Tibial nerve (tissue), 4 donors: ENCODE measurements around the gene DLGAP4. TPM values are rescaled to one million over a fixed set of nuclear protein-coding genes. Genes with fewer than 3 reads are reported as not detected.
A peak's percentile ranks its signal among the peaks of the same experiment; 100 is the strongest.

Source experiments
- DNase-seq, 2 donors: peaks; one replicate each; pipeline ENCODE4 v3.0.0-alpha.2; 2019; ENCODE audit warnings: low spot score in 2 of 2
- H3K27ac ChIP-seq, 4 donors: fragments of 200-600 bp; sonication (generic) in 3 of 4; one replicate each; pipeline ENCODE4 v1.5.1; 2017 to 2019; ENCODE audit warnings: mild to moderate bottlenecking in 1 of 4
- H3K27me3 ChIP-seq, 2 donors: fragments of 200-600 bp; sonication (generic) in 1 of 2; one replicate each; pipeline versions ENCODE4 v1.5.1 to v1.6.0; 2017 to 2019
- H3K36me3 ChIP-seq, 3 donors: fragments of 200-600 bp; sonication (generic); one replicate each; pipeline ENCODE4 v1.5.1; 2018 to 2019
- H3K4me1 ChIP-seq, 4 donors: fragments of 200-600 bp; sonication (generic) in 3 of 4; one replicate each; pipeline ENCODE4 v1.5.1; 2017 to 2019
- H3K4me3 ChIP-seq, 4 donors: fragments of 200-600 bp; sonication (generic) in 3 of 4; one replicate each; pipeline ENCODE4 v1.5.1; 2017 to 2019; ENCODE audit warnings: mild to moderate bottlenecking in 1 of 4, moderate library complexity in 1 of 4
- H3K9me3 ChIP-seq, 4 donors: fragments of 200-600 bp; sonication (generic) in 3 of 4; one replicate each; pipeline ENCODE4 v1.5.1; 2017 to 2019
- CTCF ChIP-seq, 5 experiments: fragments of 200-600 bp in 3 of 5; fragments of 450-650 bp in 2 of 5; sonication (generic) in 3 of 5; IDR thresholded peaks; one replicate each; pipeline ENCODE4 v1.5.1; 2016 to 2019; ENCODE audit warnings: antibody characterized with exemption in 5 of 5, mild to moderate bottlenecking in 3 of 5, moderate library complexity in 2 of 5
- EP300 ChIP-seq, 2 donors: sonication (generic); formaldehyde crosslinking; IDR thresholded peaks; one replicate each; pipeline ENCODE4 v1.6.1; 2017; ENCODE audit warnings: antibody characterized with exemption in 2 of 2, mild to moderate bottlenecking in 1 of 2
- POLR2A ChIP-seq, 2 donors: fragments of 450-650 bp; IDR thresholded peaks; one replicate each; pipeline ENCODE4 v1.6.1; 2017; ENCODE audit warnings: antibody characterized with exemption in 2 of 2, mild to moderate bottlenecking in 2 of 2, moderate library complexity in 2 of 2
- WGBS, 2 donors: methylation state at CpG; one replicate each; pipeline ENCODE4 v1.1.5; 2018; 5-methylcytosine and 5-hydroxymethylcytosine counted together
- total RNA-seq, 4 donors: library from RNA; depleted of rRNA; stranded (reverse); fragments of >200 nt; gene quantifications; one replicate each; pipeline ENCODE4 v1.1.0, GENCODE V29; 2016

Gene DLGAP4
- total RNA-seq, 4 donors from 2014 or later = 46.1 to 97.5 (median 52.5) TPM

DNA sequence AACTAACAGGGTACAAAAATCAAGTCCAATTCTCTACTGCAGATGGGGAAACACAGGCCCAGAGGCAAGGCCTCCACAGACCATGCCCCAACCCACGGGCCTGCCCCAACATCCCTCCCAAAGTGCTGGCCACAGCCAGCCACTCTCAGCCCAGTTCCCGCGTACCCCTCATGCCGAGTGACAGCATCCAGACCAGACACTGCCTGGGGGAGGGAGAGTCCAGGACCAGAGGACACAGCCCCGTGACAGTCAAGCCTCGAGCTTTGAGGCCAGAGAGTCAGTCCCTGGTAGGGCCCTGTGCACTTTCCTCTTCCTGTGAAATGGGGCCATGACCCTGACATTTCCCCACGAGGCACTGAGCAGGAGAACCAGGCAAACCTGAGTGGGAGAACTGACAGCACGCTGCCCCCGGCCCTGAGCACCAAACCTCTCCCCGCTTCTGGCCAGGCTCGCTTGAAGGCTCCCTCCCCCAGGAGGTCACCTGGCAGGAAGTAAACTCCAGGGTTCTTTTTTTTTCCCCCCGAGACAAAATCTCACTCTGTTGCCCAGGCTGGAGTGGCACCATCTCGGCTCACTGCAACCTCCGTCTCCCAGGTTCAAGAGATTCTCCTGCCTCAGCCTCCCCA, 240.1 kb downstream of the DLGAP4 start:
- Histone ChIP-seq H3K9me3 (no peaks in the 10 kb centered on the region), H3K27me3 (no peaks in the 10 kb centered on the region), H3K4me3 (no peak overlapping the region), H3K27ac (peak overlapping the region in 3 of 4 donors; percentile 28 to 98 (median 97)), H3K36me3 (peaks cover 0 to 50% (median 0%) of the 10 kb centered on the region in 3 donors), H3K4me1 (peaks cover 0 to 69% (median 26%) of the 10 kb centered on the region in 4 donors)
- no peak for DNase-seq
- TF ChIP-seq EP300 (IDR thresholded peaks at IDR 0.05) (no peak), CTCF (IDR thresholded peaks at IDR 0.05) (no peak), POLR2A (IDR thresholded peaks at IDR 0.05) (no peak)
- WGBS, 2 donors = 58 to 59% methylated on average over 14 of the region's 14 CpGs

GRCh38 chr20:36547186-36548005, 241.3 kb downstream of the DLGAP4 start:
- Histone ChIP-seq H3K4me3 (no peak overlapping the region), H3K27me3 (no peaks in the 10 kb centered on the region), H3K36me3 (peaks cover 0 to 50% (median 0%) of the 10 kb centered on the region in 3 donors), H3K9me3 (no peaks in the 10 kb centered on the region), H3K27ac (peak overlapping the region in 1 of 4 donors; percentile 2), H3K4me1 (peaks cover 0 to 67% (median 24%) of the 10 kb centered on the region in 4 donors)
- no peak for DNase-seq
- WGBS, 2 donors = 70 to 74% methylated on average over 12 of the region's 12 CpGs
- TF ChIP-seq CTCF (IDR thresholded peaks at IDR 0.05) (no peak), EP300 (IDR thresholded peaks at IDR 0.05) (no peak), POLR2A (IDR thresholded peaks at IDR 0.05) (no peak)

DNA sequence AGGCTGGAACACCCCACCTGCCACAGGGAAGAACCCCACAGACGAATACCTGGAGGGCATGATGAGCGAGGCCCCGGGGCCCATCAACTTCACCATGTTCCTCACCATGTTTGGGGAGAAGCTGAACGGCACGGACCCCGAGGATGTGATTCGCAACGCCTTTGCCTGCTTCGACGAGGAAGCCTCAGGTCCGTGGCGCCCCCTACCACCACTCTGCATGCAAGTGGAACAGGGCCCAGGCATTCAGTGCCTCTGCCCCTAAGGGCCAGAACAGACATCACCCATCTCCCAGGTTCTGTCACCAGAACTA, 241.8 kb downstream of the DLGAP4 start:
- WGBS, 2 donors = 62 to 66% methylated on average over 9 to 12 of the region's 12 CpGs
- Histone ChIP-seq H3K4me3 (no peak overlapping the region), H3K9me3 (no peaks in the 10 kb centered on the region), H3K36me3 (peaks cover 0 to 50% (median 0%) of the 10 kb centered on the region in 3 donors), H3K4me1 (peaks cover 0 to 61% (median 19%) of the 10 kb centered on the region in 4 donors), H3K27ac (peak overlapping the region in 1 of 4 donors; percentile 2), H3K27me3 (no peaks in the 10 kb centered on the region)
- no peak for DNase-seq
- TF ChIP-seq EP300 (IDR thresholded peaks at IDR 0.05) = no peak
- no peak for TF ChIP-seq POLR2A (IDR thresholded peaks at IDR 0.05)
- peak in 1 of 5 experiments; percentile 13 for TF ChIP-seq CTCF (IDR thresholded peaks at IDR 0.05)

- Histone ChIP-seq H3K36me3 (peaks cover 0 to 50% (median 0%) of the 10 kb centered on the region in 3 donors), H3K4me3 (no peak overlapping the region), H3K27me3 (no peaks in the 10 kb centered on the region), H3K27ac (peak overlapping the region in 2 of 4 donors; percentile 69), H3K9me3 (no peaks in the 10 kb centered on the region), H3K4me1 (peaks cover 0 to 51% (median 9%) of the 10 kb centered on the region in 4 donors)
- 75 to 78% methylated on average over 23 of the region's 23 CpGs for WGBS, 2 donors
- TF ChIP-seq POLR2A (IDR thresholded peaks at IDR 0.05) (no peak), EP300 (IDR thresholded peaks at IDR 0.05) (peak in 1 of 2 donors; percentile 37)
- no peak for DNase-seq
Measured at GRCh38 chr20:36548704-36549627, 242.8 kb downstream of the DLGAP4 start.

GRCh38 chr20:36549628-36549941, 243.4 kb downstream of the DLGAP4 start:
- DNase-seq = no peak
- peaks cover 0 to 45% (median 6%) of the 10 kb centered on the region in 4 donors for H3K4me1 ChIP-seq
- peaks cover 0 to 50% (median 0%) of the 10 kb centered on the region in 3 donors for H3K36me3 ChIP-seq
- no peaks in the 10 kb centered on the region for H3K27me3 ChIP-seq
- H3K4me3 ChIP-seq = no peak overlapping the region
- TF ChIP-seq EP300 (IDR thresholded peaks at IDR 0.05) (peak in 1 of 2 donors; percentile 37), POLR2A (IDR thresholded peaks at IDR 0.05) (no peak), CTCF (IDR thresholded peaks at IDR 0.05) (no peak)
- WGBS, 2 donors = 64 to 93% methylated on average over 5 to 8 of the region's 9 CpGs
- peak overlapping the region in 3 of 4 donors; percentile 17 to 69 (median 69) for H3K27ac ChIP-seq
- no peaks in the 10 kb centered on the region for H3K9me3 ChIP-seq
